Mesendoderm (in vitro differentiated cells): ENCODE measurements around the gene R3HDM2.

Experiments used
- DNase-seq: peaks from one replicate; pipeline ENCODE4 v3.0.0; 2013
- H2AK5ac ChIP-seq: 2 replicates; pipeline ENCODE4 v1.6.1; 2013; ENCODE audit warnings: low read length, inconsistent platforms
- H2BK120ac ChIP-seq: 2 replicates; pipeline ENCODE4 v1.6.1; 2013; ENCODE audit warnings: low read depth, mild to moderate bottlenecking, low read length, moderate library complexity, mixed read lengths
- H2BK15ac ChIP-seq: replicated peaks from 2 replicates; pipeline ENCODE4 v1.6.1; 2013; ENCODE audit warnings: low read depth, mild to moderate bottlenecking, moderate library complexity
- H2BK5ac ChIP-seq: 2 replicates; pipeline ENCODE4 v1.6.1; 2013; ENCODE audit warnings: low read length, inconsistent platforms
- H3K18ac ChIP-seq: 2 replicates; pipeline ENCODE4 v1.6.1; 2013; ENCODE audit warnings: mild to moderate bottlenecking, low read length, mixed read lengths
- H3K23ac ChIP-seq: one replicate; pipeline ENCODE4 v1.6.1; 2013; ENCODE audit warnings: low read length
- H3K27ac ChIP-seq: 2 replicates; pipeline ENCODE4 v1.5.1; 2013; ENCODE audit warnings: low read depth, mild to moderate bottlenecking, inconsistent platforms, low read length, moderate library complexity
- H3K27me3 ChIP-seq: 2 replicates; pipeline ENCODE4 v1.6.1; 2013; ENCODE audit warnings: low read length, control low read depth, mild to moderate bottlenecking, inconsistent platforms; ENCODE audit not compliant: insufficient read depth, poor library complexity
- H3K36me3 ChIP-seq: 2 replicates; pipeline ENCODE4 v1.6.1; 2013; ENCODE audit warnings: low read length, inconsistent platforms; ENCODE audit not compliant: control insufficient read depth, insufficient read depth
- H3K4ac ChIP-seq: one replicate; pipeline ENCODE4 v1.6.1; 2013; ENCODE audit warnings: low read depth, mild to moderate bottlenecking, low read length, moderate library complexity
- H3K4me1 ChIP-seq: 2 replicates; pipeline ENCODE4 v1.6.1; 2013; ENCODE audit warnings: low read depth, low read length, inconsistent platforms; ENCODE audit not compliant: control insufficient read depth
- H3K4me2 ChIP-seq: 2 replicates; pipeline ENCODE4 v1.6.1; 2013; ENCODE audit warnings: low read length
- H3K4me3 ChIP-seq: 2 replicates; pipeline ENCODE4 v1.5.1; 2013; ENCODE audit warnings: mild to moderate bottlenecking, low read length
- H3K56ac ChIP-seq: one replicate; pipeline ENCODE4 v1.6.1; 2013; ENCODE audit warnings: low read length
- H3K79me1 ChIP-seq: 2 replicates; pipeline ENCODE4 v1.6.1; 2013; ENCODE audit warnings: low read length, inconsistent platforms
- H3K79me2 ChIP-seq: 2 replicates; pipeline ENCODE4 v1.6.1; 2013; ENCODE audit warnings: mild to moderate bottlenecking, low read length; ENCODE audit not compliant: control insufficient read depth, insufficient read depth
- H3K9ac ChIP-seq: 2 replicates; pipeline ENCODE4 v1.6.1; 2013; ENCODE audit warnings: low read length, inconsistent platforms
- H4K5ac ChIP-seq: one replicate; pipeline ENCODE4 v1.6.1; 2013; ENCODE audit warnings: low read length
- H4K8ac ChIP-seq: one replicate; pipeline ENCODE4 v1.6.1; 2013; ENCODE audit warnings: low read depth, mild to moderate bottlenecking, control low read depth, low read length, moderate library complexity
- WGBS: extraction: QIAGEN DNeasy Blood & Tissue Kit; methylation state at CpG from one replicate; pipeline ENCODE4 v1.1.7; 2013; ENCODE audit warnings: low lambda C conversion rate, missing lambda C conversion rate; ENCODE audit not compliant: insufficient coverage; ENCODE audit errors: extremely low coverage; 5-methylcytosine and 5-hydroxymethylcytosine counted together

Gene R3HDM2

GRCh38 chr12:57213763-57214397 is 217.0 kb downstream of the R3HDM2 start:
- no peak overlapping the region for H3K4ac ChIP-seq
- H3K27me3 ChIP-seq, result peaks cover 29% of the 10 kb centered on the region
- no peak overlapping the region for H2AK5ac ChIP-seq
- H3K56ac ChIP-seq, result no peak overlapping the region
- no peaks in the 10 kb centered on the region for H3K4me1 ChIP-seq
- no peaks in the 10 kb centered on the region for H3K79me2 ChIP-seq
- no peak overlapping the region for H3K27ac ChIP-seq
- no peak overlapping the region for H3K23ac ChIP-seq
- WGBS, result no CpG with 5 or more reads among the region's 4 CpGs
- H4K5ac ChIP-seq, result no peak overlapping the region
- H2BK120ac ChIP-seq, result no peak overlapping the region
- H2BK15ac ChIP-seq, result no peak overlapping the region
- no peak overlapping the region for H3K18ac ChIP-seq
- H3K4me3 ChIP-seq, result no peak overlapping the region
- H3K4me2 ChIP-seq, result no peak overlapping the region
- no peak overlapping the region for H2BK5ac ChIP-seq
- peaks cover 2% of the 10 kb centered on the region for H3K36me3 ChIP-seq
- peak overlapping the region; percentile 35 for H3K9ac ChIP-seq
- DNase-seq, result no peak
- no peak overlapping the region for H4K8ac ChIP-seq
- no peaks in the 10 kb centered on the region for H3K79me1 ChIP-seq

GRCh38 chr12:57213058-57213715 is 217.7 kb downstream of the R3HDM2 start:
- H4K8ac ChIP-seq, result no peak overlapping the region
- H3K4me3 ChIP-seq, result no peak overlapping the region
- H3K56ac ChIP-seq, result no peak overlapping the region
- no peak overlapping the region for H2BK5ac ChIP-seq
- H3K36me3 ChIP-seq, result peaks cover 2% of the 10 kb centered on the region
- H3K4me2 ChIP-seq, result no peak overlapping the region
- WGBS, result no CpG with 5 or more reads among the region's 16 CpGs
- H3K9ac ChIP-seq, result no peak overlapping the region
- H4K5ac ChIP-seq, result no peak overlapping the region
- no peak overlapping the region for H3K18ac ChIP-seq
- H3K27ac ChIP-seq, result no peak overlapping the region
- no peaks in the 10 kb centered on the region for H3K79me2 ChIP-seq
- peak; percentile 82 for DNase-seq
- no peak overlapping the region for H2BK120ac ChIP-seq
- H3K79me1 ChIP-seq, result no peaks in the 10 kb centered on the region
- no peak overlapping the region for H3K4ac ChIP-seq
- H3K27me3 ChIP-seq, result peaks cover 22% of the 10 kb centered on the region
- H2BK15ac ChIP-seq, result no peak overlapping the region
- H3K4me1 ChIP-seq, result no peaks in the 10 kb centered on the region
- no peak overlapping the region for H2AK5ac ChIP-seq
- no peak overlapping the region for H3K23ac ChIP-seq

GRCh38 chr12:57212701-57213057 is 218.2 kb downstream of the R3HDM2 start:
- Histone ChIP-seq H3K79me1 (no peaks in the 10 kb centered on the region), H3K56ac (no peak overlapping the region), H3K27me3 (peaks cover 17% of the 10 kb centered on the region), H3K23ac (no peak overlapping the region), H4K8ac (no peak overlapping the region), H3K4me2 (no peak overlapping the region), H3K4ac (no peak overlapping the region), H3K4me3 (no peak overlapping the region), H3K27ac (no peak overlapping the region), H2BK120ac (no peak overlapping the region), H3K4me1 (no peaks in the 10 kb centered on the region), H3K18ac (no peak overlapping the region), H2BK15ac (no peak overlapping the region), H2BK5ac (no peak overlapping the region), H3K9ac (no peak overlapping the region), H3K36me3 (peaks cover 2% of the 10 kb centered on the region), H2AK5ac (no peak overlapping the region), H3K79me2 (no peaks in the 10 kb centered on the region), H4K5ac (no peak overlapping the region)
- WGBS, result no CpG with 5 or more reads among the region's 7 CpGs
- peak; percentile 41 for DNase-seq

DNA sequence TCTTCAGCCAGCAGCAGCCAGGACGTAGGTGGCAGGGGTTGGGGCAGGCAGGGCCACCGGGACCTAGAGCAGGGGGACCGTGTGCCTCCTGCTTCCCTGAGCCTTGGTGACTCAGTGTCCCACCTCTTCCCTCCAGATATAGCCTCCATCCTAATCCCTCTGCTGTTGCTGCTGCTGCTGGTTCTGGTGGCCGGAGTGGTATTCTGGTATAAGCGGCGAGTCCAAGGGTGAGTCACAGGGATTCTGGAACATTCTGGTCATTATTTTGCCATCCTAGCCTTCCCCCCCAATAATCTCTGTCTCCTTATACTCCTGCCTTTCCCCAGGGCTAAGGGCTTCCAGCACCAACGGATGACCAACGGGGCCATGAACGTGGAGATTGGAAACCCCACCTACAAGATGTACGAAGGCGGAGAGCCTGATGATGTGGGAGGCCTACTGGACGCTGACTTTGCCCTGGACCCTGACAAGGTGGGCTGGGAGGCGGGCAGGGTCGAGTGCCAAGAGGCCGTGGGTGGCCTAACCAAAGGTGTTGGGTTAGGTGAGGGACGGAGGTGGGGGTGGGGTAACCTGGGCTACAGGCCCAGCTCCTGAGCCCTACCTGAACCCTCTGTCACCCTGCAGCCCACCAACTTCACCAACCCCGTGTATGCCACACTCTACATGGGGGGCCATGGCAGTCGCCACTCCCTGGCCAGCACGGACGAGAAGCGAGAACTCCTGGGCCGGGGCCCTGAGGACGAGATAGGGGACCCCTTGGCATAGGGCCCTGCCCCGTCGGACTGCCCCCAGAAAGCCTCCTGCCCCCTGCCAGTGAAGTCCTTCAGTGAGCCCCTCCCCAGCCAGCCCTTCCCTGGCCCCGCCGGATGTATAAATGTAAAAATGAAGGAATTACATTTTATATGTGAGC is 218.8 kb downstream of the R3HDM2 start:
- H3K36me3 ChIP-seq, result peaks cover 2% of the 10 kb centered on the region
- H3K4ac ChIP-seq, result no peak overlapping the region
- no CpG with 5 or more reads among the region's 27 CpGs for WGBS
- H3K9ac ChIP-seq, result no peak overlapping the region
- no peak overlapping the region for H2BK120ac ChIP-seq
- H4K8ac ChIP-seq, result no peak overlapping the region
- no peak overlapping the region for H3K4me3 ChIP-seq
- H3K4me1 ChIP-seq, result no peaks in the 10 kb centered on the region
- peaks cover 12% of the 10 kb centered on the region for H3K27me3 ChIP-seq
- H2AK5ac ChIP-seq, result no peak overlapping the region
- no peak overlapping the region for H4K5ac ChIP-seq
- no peak overlapping the region for H3K27ac ChIP-seq
- H3K23ac ChIP-seq, result no peak overlapping the region
- H3K56ac ChIP-seq, result no peak overlapping the region
- H3K4me2 ChIP-seq, result no peak overlapping the region
- H3K79me2 ChIP-seq, result no peaks in the 10 kb centered on the region
- H2BK5ac ChIP-seq, result no peak overlapping the region
- no peak for DNase-seq
- H2BK15ac ChIP-seq, result no peak overlapping the region
- no peak overlapping the region for H3K18ac ChIP-seq
- H3K79me1 ChIP-seq, result no peaks in the 10 kb centered on the region

DNA sequence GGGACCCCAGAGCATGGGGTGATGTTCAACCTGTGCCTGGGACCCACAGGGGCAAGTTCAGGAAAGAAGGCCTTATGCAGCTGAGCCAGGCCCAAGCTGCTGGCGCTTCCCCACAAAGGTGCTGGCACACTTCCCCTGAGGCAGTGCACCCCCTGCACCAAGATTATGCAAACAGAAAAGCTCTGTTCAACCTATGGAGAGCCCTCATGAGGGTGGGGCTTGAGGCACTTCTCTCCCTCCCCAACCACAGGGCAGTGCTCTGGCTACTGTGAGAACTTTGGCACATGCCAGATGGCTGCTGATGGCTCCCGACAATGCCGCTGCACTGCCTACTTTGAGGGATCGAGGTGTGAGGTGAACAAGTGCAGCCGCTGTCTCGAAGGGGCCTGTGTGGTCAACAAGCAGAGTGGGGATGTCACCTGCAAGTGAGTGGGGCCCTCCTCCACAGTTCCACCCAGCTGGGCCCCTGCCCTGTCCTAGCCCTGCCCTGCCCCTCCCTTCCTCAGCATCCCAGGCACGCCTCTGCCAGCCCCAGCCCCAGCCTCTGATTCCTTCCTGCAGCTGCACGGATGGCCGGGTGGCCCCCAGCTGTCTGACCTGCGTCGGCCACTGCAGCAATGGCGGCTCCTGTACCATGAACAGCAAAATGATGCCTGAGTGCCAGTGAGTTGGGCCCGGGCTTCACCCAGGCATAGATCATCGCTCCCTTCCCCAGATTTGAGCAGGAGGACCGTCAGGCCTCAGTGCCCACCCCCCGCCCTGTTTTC is 219.7 kb downstream of the R3HDM2 start:
- Histone ChIP-seq H3K36me3 (peaks cover 2% of the 10 kb centered on the region), H3K23ac (no peak overlapping the region), H3K4ac (no peak overlapping the region), H2AK5ac (no peak overlapping the region), H2BK5ac (no peak overlapping the region), H4K5ac (no peak overlapping the region), H3K4me1 (no peaks in the 10 kb centered on the region), H3K18ac (no peak overlapping the region), H2BK15ac (no peak overlapping the region), H4K8ac (no peak overlapping the region), H3K4me2 (no peak overlapping the region), H3K27me3 (peaks cover 10% of the 10 kb centered on the region), H3K4me3 (no peak overlapping the region), H3K27ac (no peak overlapping the region), H3K56ac (no peak overlapping the region), H2BK120ac (no peak overlapping the region), H3K79me1 (no peaks in the 10 kb centered on the region), H3K9ac (no peak overlapping the region), H3K79me2 (no peaks in the 10 kb centered on the region)
- no peak for DNase-seq
- WGBS, result no CpG with 5 or more reads among the region's 16 CpGs
